Calu3 (cell line): ENCODE results near the gene GIT1. TPM values are rescaled to one million over a fixed set of nuclear protein-coding genes. Genes with fewer than 3 reads are reported as not detected.
A peak's percentile ranks its signal among the peaks of the same experiment; 100 is the strongest.

Source experiments
- BruUV-seq: library from RNA; stranded (reverse); fragments of 400-500 nt; replicated peaks from 2 replicates; lab custom pipeline; 2021; lab: Mats Ljungman, UMichigan
- CTCF ChIA-PET: fragments of 300-600 bp; sonication (Branson Sonifier 250); formaldehyde crosslinking; loops from one replicate; lab custom pipeline; 2022; ENCODE audit warnings: antibody characterized with exemption; lab: Charles Lee
- DNase-seq: peaks from one replicate; pipeline ENCODE4 v3.0.0; 2022
- H3K27ac Mint-ChIP-seq: one replicate; pipeline ENCODE4 v1.8.0; 2022; ENCODE audit warnings: mixed read lengths; ENCODE audit not compliant: unreplicated experiment
- H3K27me3 Mint-ChIP-seq: one replicate; pipeline ENCODE4 v1.8.0; 2022; ENCODE audit warnings: mixed read lengths; ENCODE audit not compliant: unreplicated experiment
- H3K36me3 Mint-ChIP-seq: one replicate; pipeline ENCODE4 v1.8.0; 2022; ENCODE audit warnings: mild to moderate bottlenecking, moderate library complexity, mixed read lengths; ENCODE audit not compliant: insufficient read depth, unreplicated experiment
- H3K4me1 Mint-ChIP-seq: one replicate; pipeline ENCODE4 v1.8.0; 2022; ENCODE audit warnings: mild to moderate bottlenecking, low read depth, mixed read lengths; ENCODE audit not compliant: unreplicated experiment
- H3K4me3 Mint-ChIP-seq: one replicate; pipeline ENCODE4 v1.8.0; 2022; ENCODE audit warnings: mild to moderate bottlenecking, low read depth, moderate library complexity, mixed read lengths; ENCODE audit not compliant: unreplicated experiment
- H3K9me3 Mint-ChIP-seq: one replicate; pipeline ENCODE4 v1.8.0; 2022; ENCODE audit warnings: low read depth, mixed read lengths; ENCODE audit not compliant: unreplicated experiment
- intact Hi-C: fragments of 100-400 bp; cut with micrococcal nuclease; formaldehyde crosslinking; loops from one replicate; pipeline ENCODE4 v1.10.0; 2022; ENCODE audit not compliant: unreplicated experiment
- total RNA-seq: library from RNA; stranded (reverse); gene quantifications from 2 replicates; pipeline ENCODE4 v1.2.3, GENCODE V29; 2022
- TF ChIP-seq, protein P1 (sequence below): fragments of 200-600 bp; IDR thresholded peaks from one replicate; pipeline ENCODE4 v1.8.0; 2022; ENCODE audit warnings: antibody characterized with exemption; ENCODE audit not compliant: unreplicated experiment

The GIT1 gene
- total RNA-seq, 1 experiment from 2014 or later: 47.7 TPM

DNA sequence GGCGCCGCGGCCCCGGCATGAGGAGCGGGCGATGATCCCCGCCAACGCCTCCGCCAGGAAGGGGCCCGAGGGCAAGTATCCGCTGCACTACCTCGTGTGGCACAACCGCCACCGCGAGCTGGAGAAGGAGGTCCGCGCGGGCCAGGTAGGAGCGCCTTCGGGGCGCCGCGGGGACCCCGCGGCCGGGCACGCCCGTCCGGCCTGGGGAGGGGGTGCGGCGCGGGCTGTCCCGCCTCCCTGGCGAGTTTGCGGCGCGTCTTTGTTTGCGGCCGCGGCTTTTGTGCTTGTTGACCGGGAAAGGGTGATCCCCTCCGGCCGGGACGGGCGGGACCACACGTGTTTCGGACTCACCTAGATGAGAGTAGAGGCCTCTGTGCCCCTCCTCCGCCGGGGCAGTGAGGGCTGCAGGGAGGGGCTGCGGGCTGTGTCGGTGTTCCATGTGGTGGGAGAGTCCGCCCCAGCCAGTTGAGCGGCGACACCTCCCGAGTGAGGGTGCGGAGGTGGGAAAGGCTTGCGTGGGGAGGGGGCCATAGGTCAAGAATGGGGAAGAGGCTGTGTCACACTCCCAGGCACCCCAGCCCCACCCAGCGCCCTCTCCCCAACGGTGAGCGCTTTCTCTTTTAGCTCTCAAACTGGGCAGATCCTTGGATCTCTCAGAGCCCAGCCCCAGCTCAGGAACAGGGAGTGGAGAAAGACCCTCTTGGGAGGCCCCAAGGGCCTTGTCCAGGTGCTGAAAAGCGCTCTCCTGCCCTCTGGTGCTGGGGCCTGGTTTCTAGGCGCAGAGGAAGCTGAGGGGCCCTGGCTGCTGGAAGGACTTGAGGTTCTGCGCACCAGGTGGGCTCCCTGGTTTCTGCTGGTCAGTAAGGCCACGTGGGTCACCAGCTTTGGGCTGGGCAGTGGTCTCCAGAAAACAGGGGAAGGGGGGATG lies 4.4 kb upstream of the GIT1 start:
- H3K27ac Mint-ChIP-seq: no peak overlapping the region
- peaks cover 31% of the 10 kb centered on the region for H3K4me1 Mint-ChIP-seq
- CTCF ChIA-PET: interaction anchor here (0.6 to 3.4 kb wide), 6 partner anchors 13 to 535 kb away, joined by 3 to 36 read pairs (median 4); partner anchors contain the start of gene NUFIP2
- TF ChIP-seq, protein P1, sequence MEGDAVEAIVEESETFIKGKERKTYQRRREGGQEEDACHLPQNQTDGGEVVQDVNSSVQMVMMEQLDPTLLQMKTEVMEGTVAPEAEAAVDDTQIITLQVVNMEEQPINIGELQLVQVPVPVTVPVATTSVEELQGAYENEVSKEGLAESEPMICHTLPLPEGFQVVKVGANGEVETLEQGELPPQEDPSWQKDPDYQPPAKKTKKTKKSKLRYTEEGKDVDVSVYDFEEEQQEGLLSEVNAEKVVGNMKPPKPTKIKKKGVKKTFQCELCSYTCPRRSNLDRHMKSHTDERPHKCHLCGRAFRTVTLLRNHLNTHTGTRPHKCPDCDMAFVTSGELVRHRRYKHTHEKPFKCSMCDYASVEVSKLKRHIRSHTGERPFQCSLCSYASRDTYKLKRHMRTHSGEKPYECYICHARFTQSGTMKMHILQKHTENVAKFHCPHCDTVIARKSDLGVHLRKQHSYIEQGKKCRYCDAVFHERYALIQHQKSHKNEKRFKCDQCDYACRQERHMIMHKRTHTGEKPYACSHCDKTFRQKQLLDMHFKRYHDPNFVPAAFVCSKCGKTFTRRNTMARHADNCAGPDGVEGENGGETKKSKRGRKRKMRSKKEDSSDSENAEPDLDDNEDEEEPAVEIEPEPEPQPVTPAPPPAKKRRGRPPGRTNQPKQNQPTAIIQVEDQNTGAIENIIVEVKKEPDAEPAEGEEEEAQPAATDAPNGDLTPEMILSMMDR: peak; percentile 17
- peak; percentile 51 for DNase-seq
- H3K9me3 Mint-ChIP-seq: no peaks in the 10 kb centered on the region
- no TSS peak for BruUV-seq
- intact Hi-C loops: no loop called here
- peak overlapping the region; percentile 79 for H3K4me3 Mint-ChIP-seq
- H3K36me3 Mint-ChIP-seq: peaks cover 49% of the 10 kb centered on the region
- no peaks in the 10 kb centered on the region for H3K27me3 Mint-ChIP-seq

DNA sequence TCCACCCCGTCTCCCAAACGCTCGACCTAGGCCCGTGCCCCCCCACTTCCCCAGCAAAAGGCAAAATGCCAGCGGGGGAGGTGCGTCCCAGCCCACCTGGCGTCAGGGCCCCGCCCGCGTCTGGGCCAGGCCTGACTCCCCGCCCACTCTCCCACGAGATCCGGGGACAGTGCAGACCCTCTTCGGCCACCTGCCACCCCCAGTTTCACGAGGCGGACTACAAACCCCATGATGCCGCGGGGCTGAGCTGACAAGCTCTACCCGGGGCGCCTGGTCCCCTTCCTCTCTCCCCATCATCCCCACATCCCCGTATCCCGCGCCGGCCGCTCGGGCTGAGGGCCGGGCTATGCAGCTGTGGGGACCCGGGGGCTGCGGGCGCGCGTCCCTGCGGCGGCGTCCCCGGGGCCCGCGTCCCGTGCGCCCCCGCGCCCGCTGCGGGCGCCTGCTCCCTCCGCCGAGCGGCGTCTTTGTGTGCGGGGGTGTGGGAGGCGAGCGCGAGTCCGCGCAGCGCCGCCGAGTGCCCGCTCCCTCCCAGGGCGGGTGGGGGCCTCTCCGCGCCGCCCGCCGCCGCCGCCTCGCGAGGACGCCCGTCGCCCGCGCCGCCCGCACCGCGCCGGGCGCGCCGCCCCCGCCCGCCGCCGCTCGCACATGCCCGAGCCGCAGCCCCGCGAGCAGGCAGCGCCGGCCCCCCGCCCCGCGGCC lies 3.6 kb upstream of the GIT1 start, which contains the start of gene ANKRD13B:
Gene ANKRD13B, plus strand, starts transcription at position 283 of the 702 bp plus-strand sequence. CDS start 490 bp downstream, outside the sequence.
- no TSS peak for BruUV-seq
- TF ChIP-seq, protein P1: no peak

DNA sequence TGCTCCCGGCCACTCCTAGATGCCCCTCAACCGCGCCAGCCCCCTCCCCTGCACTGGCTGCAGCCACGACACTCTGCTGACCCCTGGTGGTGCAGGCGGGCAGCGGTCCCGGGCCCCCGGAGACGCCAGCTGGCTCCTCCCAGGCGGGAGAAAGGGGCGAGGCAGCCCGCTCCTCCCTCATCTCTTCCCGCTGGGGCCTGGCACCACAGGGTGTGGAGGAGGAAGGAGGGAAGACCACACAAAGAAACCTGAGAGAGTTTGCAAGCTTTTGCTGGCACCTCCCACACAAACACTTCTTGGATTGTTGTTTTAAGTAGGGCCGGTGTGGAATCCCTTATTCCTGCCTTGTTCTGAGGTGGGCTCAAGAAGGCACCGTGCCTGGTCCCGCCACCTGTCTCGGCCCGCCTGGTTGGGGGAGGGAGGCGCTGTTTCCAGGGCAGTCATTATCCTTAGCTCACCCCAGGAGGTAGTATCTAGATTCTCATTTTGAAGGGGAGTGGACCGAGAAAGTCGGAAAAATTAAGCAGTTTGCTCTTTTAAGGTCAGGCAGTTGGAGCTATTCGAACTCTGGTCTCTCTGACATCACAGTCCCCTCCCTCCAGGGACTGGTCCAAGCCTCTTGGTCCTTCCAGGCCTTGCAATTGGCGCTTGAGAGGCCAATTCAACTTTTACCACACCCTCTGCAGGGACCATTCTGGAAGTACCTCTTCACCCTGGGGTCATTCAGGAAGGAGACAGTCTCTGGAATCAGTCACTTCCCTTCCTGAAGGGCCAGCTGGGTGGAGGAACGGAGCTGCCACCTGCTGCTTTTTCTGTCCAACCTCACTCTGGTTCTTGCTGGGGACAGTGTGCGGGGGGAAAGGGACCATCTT lies 2.5 kb upstream of the GIT1 start:
- H3K9me3 Mint-ChIP-seq: no peaks in the 10 kb centered on the region
- BruUV-seq: no TSS peak
- TF ChIP-seq, protein P1: peak; percentile 91
- H3K4me3 Mint-ChIP-seq: peak overlapping the region; percentile 79
- H3K36me3 Mint-ChIP-seq: peaks cover 60% of the 10 kb centered on the region
- peak; percentile 97 for DNase-seq
- intact Hi-C loops: no loop called here
- H3K27me3 Mint-ChIP-seq: no peaks in the 10 kb centered on the region
- CTCF ChIA-PET: interaction anchor here (0.5 to 3.4 kb wide), 10 partner anchors 9 to 338 kb away, joined by 3 to 36 read pairs (median 5); partner anchors contain the start of genes ABHD15, NUFIP2, SSH2 and TP53I13
- peak overlapping the region; percentile 74 for H3K27ac Mint-ChIP-seq
- peaks cover 41% of the 10 kb centered on the region for H3K4me1 Mint-ChIP-seq

More for the DNA sequence above, 3.6 kb upstream of the GIT1 start, which contains the start of gene ANKRD13B:
- H3K36me3 Mint-ChIP-seq: peaks cover 58% of the 10 kb centered on the region
- peak within 1 kb of the TSS; percentile 79 for H3K4me3 Mint-ChIP-seq
- no peaks in the 10 kb centered on the region for H3K27me3 Mint-ChIP-seq
- no peaks in the 10 kb centered on the region for H3K9me3 Mint-ChIP-seq
- peak; percentile 41 for DNase-seq
- peaks cover 36% of the 10 kb centered on the region for H3K4me1 Mint-ChIP-seq
- intact Hi-C loops: no loop called here
- CTCF ChIA-PET: interaction anchor here (1.3 to 3.4 kb wide), 4 partner anchors 13 to 337 kb away, joined by 4 to 36 read pairs (median 11); partner anchors contain the start of genes NUFIP2 and SSH2
- H3K27ac Mint-ChIP-seq: peak within 1 kb of the TSS; percentile 42
